Astrocyte (in vitro differentiated cells and primary cell): Measurements from ENCODE around the gene XAGE1B. TPM values are rescaled to one million over a fixed set of nuclear protein-coding genes. Genes with fewer than 3 reads are reported as not detected.
"Not testable (repeated sequence)": the region's sequence is repeated elsewhere in the genome, so short reads cannot be mapped to it uniquely, and the experiment has no call there.

Experiments
- DNase-seq: peaks from one replicate; pipeline ENCODE4 v3.0.0-alpha.2; 2010; ENCODE audit warnings: low read depth
- FAIRE-seq: peaks from 2 replicates; lab custom pipeline; 2011; peaks lifted over from hg19 to GRCh38; lab: Jason Lieb, UNC
- H2AFZ ChIP-seq: 2 replicates; pipeline ENCODE4 v1.6.0; 2012; ENCODE audit warnings: low read depth, low read length, inconsistent platforms
- H3K27ac ChIP-seq: 2 replicates; pipeline ENCODE4 v1.5.1; 2011; ENCODE audit warnings: low read depth, low read length, inconsistent platforms
- H3K27me3 ChIP-seq: 2 replicates; pipeline ENCODE4 v1.6.0; 2011; ENCODE audit warnings: low read length, inconsistent platforms; ENCODE audit not compliant: insufficient read depth
- H3K36me3 ChIP-seq: 2 replicates; pipeline ENCODE4 v1.5.1; 2011; ENCODE audit warnings: low read length, inconsistent platforms; ENCODE audit not compliant: insufficient read depth
- H3K4me1 ChIP-seq: 2 replicates; pipeline ENCODE4 v1.5.1; 2011; ENCODE audit warnings: low read length, inconsistent platforms; ENCODE audit not compliant: insufficient read depth
- H3K4me2 ChIP-seq: 2 replicates; pipeline ENCODE4 v1.6.0; 2012; ENCODE audit warnings: low read length, inconsistent platforms
- H3K4me3 ChIP-seq: 2 replicates; pipeline ENCODE4 v1.5.1; 2011; ENCODE audit warnings: low read depth, mild to moderate bottlenecking, low read length, inconsistent platforms; ENCODE audit not compliant: insufficient read depth
- H3K79me2 ChIP-seq: 2 replicates; pipeline ENCODE4 v1.6.0; 2012; ENCODE audit warnings: mild to moderate bottlenecking, low read length, inconsistent platforms; ENCODE audit not compliant: insufficient read depth
- H3K9ac ChIP-seq: 2 replicates; pipeline ENCODE4 v1.6.0; 2012; ENCODE audit warnings: mild to moderate bottlenecking, low read length, inconsistent platforms
- H3K9me3 ChIP-seq: 2 replicates; pipeline ENCODE4 v1.5.1; 2012; ENCODE audit warnings: low read depth, mild to moderate bottlenecking, low read length, inconsistent platforms; ENCODE audit not compliant: insufficient read depth
- H4K20me1 ChIP-seq: 2 replicates; pipeline ENCODE4 v1.6.0; 2012; ENCODE audit warnings: low read length, inconsistent platforms; ENCODE audit not compliant: insufficient read depth
- H3K27ac Mint-ChIP-seq: one replicate; pipeline ENCODE4 v1.8.0; 2021; ENCODE audit warnings: mild to moderate bottlenecking, mixed read lengths; ENCODE audit not compliant: unreplicated experiment
- H3K27me3 Mint-ChIP-seq: one replicate; pipeline ENCODE4 v1.8.0; 2021; ENCODE audit warnings: low read depth, mixed read lengths; ENCODE audit not compliant: unreplicated experiment
- H3K36me3 Mint-ChIP-seq: one replicate; pipeline ENCODE4 v1.8.0; 2021; ENCODE audit warnings: low read depth, mixed read lengths; ENCODE audit not compliant: unreplicated experiment
- H3K4me1 Mint-ChIP-seq: one replicate; pipeline ENCODE4 v1.8.0; 2021; ENCODE audit warnings: low read depth, mixed read lengths; ENCODE audit not compliant: unreplicated experiment
- H3K4me3 Mint-ChIP-seq: one replicate; pipeline ENCODE4 v1.8.0; 2021; ENCODE audit warnings: mild to moderate bottlenecking, moderate library complexity, mixed read lengths; ENCODE audit not compliant: unreplicated experiment
- H3K9me3 Mint-ChIP-seq: one replicate; pipeline ENCODE4 v1.8.0; 2021; ENCODE audit warnings: mild to moderate bottlenecking, mixed read lengths; ENCODE audit not compliant: unreplicated experiment
- CTCF ChIP-seq: IDR thresholded peaks from 2 replicates; pipeline ENCODE4 v1.5.1; 2011; ENCODE audit warnings: low read depth, mild to moderate bottlenecking, inconsistent platforms, low read length, moderate library complexity; ENCODE audit not compliant: insufficient read depth
- EZH2 ChIP-seq: IDR thresholded peaks from 2 replicates; pipeline ENCODE4 v1.6.1; 2012; ENCODE audit warnings: mild to moderate bottlenecking, low read length, inconsistent platforms; ENCODE audit not compliant: insufficient read depth
- total RNA-seq: library from RNA; stranded (reverse); gene quantifications from 2 replicates; pipeline ENCODE4 v1.2.1, GENCODE V29; 2021

XAGE1B gene
- total RNA-seq, 1 donor from 2014 or later: not detected

- no peaks in the 10 kb centered on the region for H3K36me3 ChIP-seq
- no peaks in the 10 kb centered on the region for H3K4me1 ChIP-seq
- no peaks in the 10 kb centered on the region for H3K9me3 Mint-ChIP-seq
- no peak overlapping the region for H3K4me3 Mint-ChIP-seq
- H3K9ac ChIP-seq: no peak overlapping the region
- no peaks in the 10 kb centered on the region for H3K36me3 Mint-ChIP-seq
- H3K27me3 Mint-ChIP-seq: peaks cover 2% of the 10 kb centered on the region
- H2AFZ ChIP-seq: no peak overlapping the region
- H4K20me1 ChIP-seq: no peaks in the 10 kb centered on the region
- no peaks in the 10 kb centered on the region for H3K79me2 ChIP-seq
- H3K4me2 ChIP-seq: no peak overlapping the region
- FAIRE-seq (no peak), DNase-seq (no peak)
- H3K9me3 ChIP-seq: no peaks in the 10 kb centered on the region
- no peaks in the 10 kb centered on the region for H3K27me3 ChIP-seq
- no peak overlapping the region for H3K27ac ChIP-seq
- H3K27ac Mint-ChIP-seq: no peak overlapping the region
- TF ChIP-seq EZH2 (no peak), CTCF (no peak)
- H3K4me1 Mint-ChIP-seq: no peaks in the 10 kb centered on the region
- no peak overlapping the region for H3K4me3 ChIP-seq
These were observed 27.4 kb upstream of the XAGE1B start for GRCh38 chrX:52544147-52544840.

GRCh38 chrX:52542311-52542710 is 25.4 kb upstream of the XAGE1B start:
- H3K79me2 ChIP-seq: no peaks in the 10 kb centered on the region
- H3K4me2 ChIP-seq: no peak overlapping the region
- FAIRE-seq: no peak
- Mint-ChIP-seq H3K27ac (no peak overlapping the region), H3K4me1 (no peaks in the 10 kb centered on the region), H3K4me3 (no peak overlapping the region), H3K36me3 (no peaks in the 10 kb centered on the region), H3K27me3 (peaks cover 2% of the 10 kb centered on the region), H3K9me3 (no peaks in the 10 kb centered on the region)
- TF ChIP-seq CTCF (no peak), EZH2 (no peak)
- H3K36me3 ChIP-seq: no peaks in the 10 kb centered on the region
- H2AFZ ChIP-seq: no peak overlapping the region
- no peaks in the 10 kb centered on the region for H3K9me3 ChIP-seq
- no peak overlapping the region for H3K27ac ChIP-seq
- no peak for DNase-seq
- no peaks in the 10 kb centered on the region for H3K27me3 ChIP-seq
- H4K20me1 ChIP-seq: no peaks in the 10 kb centered on the region
- H3K4me3 ChIP-seq: no peak overlapping the region
- H3K4me1 ChIP-seq: no peaks in the 10 kb centered on the region
- no peak overlapping the region for H3K9ac ChIP-seq

DNA sequence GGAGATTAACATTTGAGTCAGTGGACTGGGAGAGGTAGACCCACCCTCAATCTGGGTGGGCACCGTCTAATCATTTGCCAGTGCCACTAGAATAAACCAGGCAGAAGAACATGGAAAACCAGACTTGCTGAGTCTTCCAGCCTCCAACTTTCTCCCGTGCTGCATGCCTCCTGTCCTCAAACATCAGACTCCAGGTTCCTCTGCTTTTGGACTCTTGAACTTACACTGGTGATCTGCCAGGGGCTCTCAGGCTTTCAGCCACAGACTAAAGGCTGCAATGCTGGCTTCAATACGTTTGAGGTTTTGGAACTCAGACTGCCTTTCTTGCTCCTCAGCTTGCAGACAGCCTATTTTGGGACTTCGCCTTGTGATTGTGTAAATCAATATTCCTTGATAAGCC is 24.2 kb upstream of the XAGE1B start:
- not testable (repeated sequence) for H3K27ac Mint-ChIP-seq, H3K27me3 ChIP-seq, H3K9ac ChIP-seq, H3K36me3 ChIP-seq, H3K9me3 Mint-ChIP-seq, DNase-seq, H2AFZ ChIP-seq, H3K27ac ChIP-seq, H3K4me2 ChIP-seq, H3K4me3 Mint-ChIP-seq, H3K36me3 Mint-ChIP-seq, H3K4me1 Mint-ChIP-seq, H3K79me2 ChIP-seq, H3K4me1 ChIP-seq, H3K27me3 Mint-ChIP-seq, H3K9me3 ChIP-seq, FAIRE-seq, H4K20me1 ChIP-seq, H3K4me3 ChIP-seq

DNA sequence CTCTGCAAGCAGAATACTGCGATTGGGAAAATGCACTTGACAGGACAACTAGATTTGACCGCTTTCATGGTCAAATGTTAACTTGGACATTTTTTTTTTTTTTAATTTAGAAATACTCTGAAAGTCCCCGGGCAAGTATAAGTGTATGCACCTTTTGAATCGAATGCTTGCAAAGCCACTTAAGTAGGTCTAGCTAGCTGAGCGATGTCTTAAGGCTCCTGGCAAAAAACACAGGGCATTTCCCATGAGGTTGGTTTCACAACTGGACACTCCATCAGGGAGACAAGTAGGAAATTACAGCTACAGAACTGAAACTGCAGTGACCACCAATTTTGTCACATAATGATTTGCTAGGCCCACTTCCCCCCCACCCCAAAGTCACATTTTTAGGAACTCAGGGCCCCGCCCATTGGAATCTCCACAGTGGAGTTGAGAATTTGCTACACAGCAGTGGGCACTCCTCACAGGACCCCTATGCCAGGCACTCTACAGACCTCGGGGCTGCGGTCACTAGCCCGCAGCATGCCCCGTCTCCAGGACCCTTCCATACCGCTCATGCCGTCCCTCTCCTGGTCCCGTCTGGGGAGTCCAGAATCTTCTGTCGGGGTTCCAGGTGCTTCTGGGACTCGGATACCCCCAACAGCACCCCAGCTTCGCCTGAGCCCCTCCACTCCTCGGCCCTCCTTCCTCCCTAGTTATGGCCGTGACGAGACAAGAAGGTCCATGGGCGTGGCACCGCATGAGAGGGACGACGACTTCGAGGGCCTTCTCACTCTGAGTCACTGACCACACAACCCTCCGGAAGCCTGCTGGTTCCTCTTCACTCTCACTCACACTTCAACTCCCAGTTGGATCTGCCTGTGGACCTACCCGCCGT is 515 bp downstream of the XAGE1B start:
- H2AFZ ChIP-seq, H3K36me3 ChIP-seq, H3K9me3 Mint-ChIP-seq, H3K27me3 Mint-ChIP-seq, H3K27ac Mint-ChIP-seq, H3K4me2 ChIP-seq, H3K36me3 Mint-ChIP-seq, H3K27ac ChIP-seq, H3K4me3 Mint-ChIP-seq, DNase-seq, H3K4me1 Mint-ChIP-seq, FAIRE-seq, H3K27me3 ChIP-seq, H3K9ac ChIP-seq, H3K9me3 ChIP-seq, H3K4me3 ChIP-seq, H3K4me1 ChIP-seq, H4K20me1 ChIP-seq, H3K79me2 ChIP-seq: not testable (repeated sequence)
